K562 (cell line): ENCODE data around the gene ANO9. TPM values are rescaled to one million over a fixed set of nuclear protein-coding genes. Genes with fewer than 3 reads are reported as not detected.

Experiments
- ATAC-seq: fragments of 200-7000 bp; cut with Tn5 transposase; 3 replicates; pipeline ENCODE4 v1.9.1; 2020; ENCODE audit warnings: moderate library complexity
- BruUV-seq: library from RNA; stranded (reverse); fragments of 400-500 nt; replicated peaks from 2 replicates; lab custom pipeline; 2021; lab: Mats Ljungman, UMichigan
- CTCF ChIA-PET: fragments of 300-600 bp; formaldehyde crosslinking; extraction: SDS; loops from one replicate; lab custom pipeline; 2021; ENCODE audit warnings: low intra/inter-chr PET ratio; lab: Yijun Ruan, JAX
- POLR2A ChIA-PET: fragments of 300-600, 350-650 bp; sonication (Branson Sonifier 250); formaldehyde crosslinking; extraction: SDS; loops from one replicate; lab custom pipeline; 2021; ENCODE audit warnings: antibody characterized with exemption, inconsistent platforms; lab: Yijun Ruan, JAX
- DNase-seq, 4 experiments: peaks; one replicate each; pipeline versions ENCODE4 v3.0.0 to v3.0.0-alpha.2; 2011 to 2018; ENCODE audit warnings: low spot score in 3 of 4, mixed read lengths in 3 of 4; ENCODE audit errors: extremely low read depth in 1 of 4
- FAIRE-seq: peaks from 2 replicates; lab custom pipeline; 2011; peaks lifted over from hg19 to GRCh38; lab: Jason Lieb, UNC
- H2AFZ ChIP-seq: 2 replicates; pipeline ENCODE4 v1.6.0; 2011; ENCODE audit warnings: low read depth, low read length, control low read depth, inconsistent platforms
- H3K27ac ChIP-seq: fragments of 200-600 bp; 3 replicates; pipeline ENCODE4 v1.8.0; 2011; ENCODE audit warnings: low read depth, mild to moderate bottlenecking, control low read depth, inconsistent platforms, low read length, moderate library complexity, mixed read lengths; ENCODE audit errors: extremely low read depth
- H3K27me3 ChIP-seq, 2 experiments: fragments of 300-600 bp in 1 of 2; 2 replicates in 1 of 2; 3 replicates in 1 of 2; pipeline versions ENCODE4 v1.6.0 to v1.8.0; 2011; ENCODE audit warnings: inconsistent platforms in 2 of 2, low read length in 2 of 2, mild to moderate bottlenecking in 1 of 2, mixed read lengths in 1 of 2, moderate library complexity in 1 of 2; ENCODE audit not compliant: control insufficient read depth in 2 of 2, insufficient read depth in 2 of 2
- H3K36me3 ChIP-seq: fragments of 300-600 bp; 3 replicates; pipeline ENCODE4 v1.8.0; 2011; ENCODE audit warnings: mild to moderate bottlenecking, low read length, inconsistent platforms; ENCODE audit not compliant: control insufficient read depth, insufficient read depth
- H3K4me1 ChIP-seq, 2 experiments: fragments of 200-600 bp in 1 of 2; replicated peaks in 1 of 2; 2 replicates in 1 of 2; 3 replicates in 1 of 2; pipeline versions ENCODE4 v1.5.1 to v1.8.0; 2011; ENCODE audit warnings: inconsistent platforms in 2 of 2, low read length in 2 of 2, mild to moderate bottlenecking in 1 of 2, mixed read lengths in 1 of 2, moderate library complexity in 1 of 2; ENCODE audit not compliant: control insufficient read depth in 2 of 2, insufficient read depth in 2 of 2
- H3K4me2 ChIP-seq: 2 replicates; pipeline ENCODE4 v1.6.1; 2011; ENCODE audit warnings: low read length, control low read depth, inconsistent platforms, mixed read lengths; ENCODE audit not compliant: insufficient read depth
- H3K4me3 ChIP-seq: fragments of 200-600 bp; sonication (generic), shearing (Covaris generic); 2 replicates; pipeline ENCODE4 v1.5.1; 2016; ENCODE audit warnings: control low read depth, inconsistent platforms
- H3K79me2 ChIP-seq: fragments of 200-600 bp; 3 replicates; pipeline ENCODE4 v1.8.0; 2011; ENCODE audit warnings: low read length, inconsistent platforms; ENCODE audit not compliant: control insufficient read depth, insufficient read depth
- H3K9ac ChIP-seq, 2 experiments: 2 replicates each; pipeline versions ENCODE4 v1.6.0 to v1.6.1; 2011; ENCODE audit warnings: low read depth in 2 of 2, low read length in 2 of 2, control low read depth in 1 of 2, inconsistent platforms in 1 of 2, mild to moderate bottlenecking in 1 of 2, mixed read lengths in 1 of 2; ENCODE audit not compliant: insufficient read depth in 1 of 2
- H3K9me1 ChIP-seq: one replicate; pipeline ENCODE4 v1.6.0; 2011; ENCODE audit warnings: inconsistent platforms, mild to moderate bottlenecking, low read length, moderate library complexity; ENCODE audit not compliant: control insufficient read depth, insufficient read depth
- H3K9me3 ChIP-seq: replicated peaks from 2 replicates; pipeline ENCODE4 v1.5.1; 2011; ENCODE audit warnings: low read depth, low read length, inconsistent platforms; ENCODE audit not compliant: control insufficient read depth, insufficient read depth
- H4K20me1 ChIP-seq: replicated peaks from 2 replicates; pipeline ENCODE4 v1.6.1; 2011; ENCODE audit warnings: low read length, inconsistent platforms, mixed read lengths; ENCODE audit not compliant: control insufficient read depth, insufficient read depth
- FOXK1 ChIP-seq: sonication (generic); formaldehyde crosslinking; IDR thresholded peaks from 2 replicates; pipeline ENCODE4 v1.8.0; 2022; ENCODE audit warnings: missing genetic modification reagents, mild to moderate bottlenecking, borderline replicate concordance
- HNRNPH1 ChIP-seq: fragments of 200-400 bp; formaldehyde crosslinking; optimal IDR thresholded peaks from 2 replicates; pipeline ENCODE3; 2017; ENCODE audit warnings: low read depth, mild to moderate bottlenecking, low read length, moderate library complexity
- POLR3A ChIP-seq: IDR thresholded peaks from 2 replicates; pipeline ENCODE4 v1.6.1; 2011; ENCODE audit warnings: borderline replicate concordance, mild to moderate bottlenecking, moderate library complexity; ENCODE audit not compliant: insufficient read length, insufficient read depth; ENCODE audit errors: extremely low read depth
- ZNF644 ChIP-seq: fragments of 200-800 bp; sonication (Bioruptor generic); IDR thresholded peaks from 2 replicates; pipeline ENCODE4 v1.6.1; 2016; ENCODE audit warnings: low read depth, missing genetic modification characterization, missing compliant biosample characterization
- ZNF766 ChIP-seq: fragments of 200-800 bp; sonication (Bioruptor generic); conservative IDR thresholded peaks from 2 replicates; pipeline ENCODE4 v1.6.1; 2016; ENCODE audit warnings: missing genetic modification characterization, missing compliant biosample characterization
- WGBS: fragments of 100-300 bp; shearing (Covaris generic); methylation state at CpG from one replicate; pipeline ENCODE4 v1.1.6; 2016; ENCODE audit warnings: low coverage, mixed read lengths; ENCODE audit not compliant: insufficient coverage; ENCODE audit errors: missing lambda C conversion rate; 5-methylcytosine and 5-hydroxymethylcytosine counted together
- in situ Hi-C: fragments of 300-500 bp; cut with MboI; formaldehyde crosslinking; loops from 4 replicates; pipeline ENCODE4 v1.15.0; 2018; ENCODE audit warnings: inconsistent platforms, mixed read lengths
- intact Hi-C: fragments of 100-400 bp; cut with micrococcal nuclease; formaldehyde crosslinking; loops from 2 replicates; pipeline ENCODE4 v1.14.2; 2022
- polyA plus RNA-seq, 8 experiments: library from polyadenylated mRNA; depleted of rRNA in 4 of 8; stranded (reverse) in 5 of 8; unstranded in 3 of 8; fragments of >200 nt; fragmentation: Nextera tagmentation in 2 of 8; fragmentation: Illumina TruSeq in 1 of 8; extraction: Ambion mirVana in 2 of 8; extraction: Trizol in 1 of 8; gene quantifications; 2 replicates each; pipeline versions ENCODE4 v1.2.1 to v1.2.3, GENCODE V29; 2011 to 2014; ENCODE audit warnings: inconsistent platforms in 1 of 8, missing spikeins in 1 of 8
- total RNA-seq, 7 experiments: library from RNA; depleted of rRNA in 6 of 7; stranded (reverse); fragments of >200 nt in 6 of 7; fragmentation: Illumina TruSeq in 2 of 7; extraction: Trizol in 2 of 7; gene quantifications; 2 replicates each; pipeline versions ENCODE4 v1.2.1 to v1.2.3, GENCODE V29; 2011 to 2021; ENCODE audit warnings: low replicate concordance in 1 of 7
- TF ChIP-seq, protein P1 (sequence below): fragments of 450-650 bp; formaldehyde crosslinking; IDR thresholded peaks from 2 replicates; pipeline ENCODE4 v1.4.0; 2020; ENCODE audit warnings: mild to moderate bottlenecking, mixed read lengths

ANO9 gene
- total and polyA plus RNA-seq, 9 of the 15 experiments (the other 6 are each of a cell fraction or from before 2014, with no cell fraction given), result 0.20 to 14.5 (median 4.5) TPM

DNA sequence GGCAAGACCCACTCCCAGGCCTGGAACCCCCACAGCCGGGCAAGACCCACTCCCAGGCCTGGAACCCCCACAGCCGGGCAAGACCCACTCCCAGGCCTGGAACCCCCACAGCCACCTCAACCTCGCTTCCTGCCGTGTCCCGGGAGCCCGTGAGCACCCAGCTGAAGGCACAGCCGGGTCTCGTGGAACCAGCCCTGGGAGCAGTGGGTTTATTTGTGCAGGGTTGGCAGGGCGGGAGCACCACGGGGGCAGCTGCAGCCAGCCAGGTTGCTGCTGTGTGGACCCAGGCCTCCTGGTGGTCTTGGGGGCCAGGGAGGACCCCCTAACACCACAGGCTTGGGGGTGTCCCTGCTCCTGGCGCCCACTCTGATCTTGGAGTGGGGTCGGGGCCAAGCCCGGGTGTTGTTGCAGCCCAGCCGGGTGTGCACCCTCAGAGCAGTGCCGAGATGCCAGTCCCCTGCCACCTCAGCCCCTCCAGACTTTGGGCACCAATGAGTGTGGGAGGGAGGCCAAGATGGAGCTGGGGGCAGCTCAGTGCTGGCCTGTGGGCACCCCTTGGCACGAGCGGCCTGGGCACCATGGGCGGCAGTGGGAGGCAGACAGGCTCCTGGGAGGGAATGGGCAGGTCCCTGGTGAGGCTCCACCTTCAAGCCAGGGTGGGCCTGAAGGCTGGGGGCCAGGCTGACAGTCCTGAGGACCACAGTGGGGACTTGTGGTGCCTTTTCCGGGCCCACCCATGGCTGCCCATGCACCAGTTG is 56.0 kb downstream of the ANO9 start:
- H3K4me3 ChIP-seq, result no peak overlapping the region
- peaks cover 2% of the 10 kb centered on the region; the same call in 1 of the 2 replicates for H3K9me3 ChIP-seq
- intact Hi-C loops, result no loop called here
- 68% methylated on average over 15 of the region's 19 CpGs for WGBS
- H2AFZ ChIP-seq, result no peak overlapping the region
- DNase-seq, result no peak
- ATAC-seq, result no peak
- H3K4me1 ChIP-seq, result peaks cover 7 to 27% of the 10 kb centered on the region in 2 experiments; a peak in 4 of 5 replicates
- no peak for TF ChIP-seq ZNF766
- TF ChIP-seq ZNF644, result no peak
- no peak for TF ChIP-seq FOXK1 (CRISPR knock-in tag)
- TF ChIP-seq, protein P1, sequence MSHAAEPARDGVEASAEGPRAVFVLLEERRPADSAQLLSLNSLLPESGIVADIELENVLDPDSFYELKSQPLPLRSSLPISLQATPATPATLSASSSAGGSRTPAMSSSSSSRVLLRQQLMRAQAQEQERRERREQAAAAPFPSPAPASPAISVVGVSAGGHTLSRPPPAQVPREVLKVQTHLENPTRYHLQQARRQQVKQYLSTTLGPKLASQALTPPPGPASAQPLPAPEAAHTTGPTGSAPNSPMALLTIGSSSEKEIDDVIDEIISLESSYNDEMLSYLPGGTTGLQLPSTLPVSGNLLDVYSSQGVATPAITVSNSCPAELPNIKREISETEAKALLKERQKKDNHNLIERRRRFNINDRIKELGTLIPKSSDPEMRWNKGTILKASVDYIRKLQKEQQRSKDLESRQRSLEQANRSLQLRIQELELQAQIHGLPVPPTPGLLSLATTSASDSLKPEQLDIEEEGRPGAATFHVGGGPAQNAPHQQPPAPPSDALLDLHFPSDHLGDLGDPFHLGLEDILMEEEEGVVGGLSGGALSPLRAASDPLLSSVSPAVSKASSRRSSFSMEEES (CRISPR knock-in tag), result no peak
- TF ChIP-seq POLR3A, result no peak
- TF ChIP-seq HNRNPH1, result no peak
- TF ChIP-seq, all 486 proteins: peak for 0
- BruUV-seq, result no TSS peak
- no peak overlapping the region for H3K4me2 ChIP-seq
- in situ Hi-C loops, result no loop called here
- ChIA-PET POLR2A (no interaction called here), CTCF (no interaction called here)
- H3K36me3 ChIP-seq, result peaks cover 2% of the 10 kb centered on the region; the same call in 1 of the 3 replicates
- H3K27ac ChIP-seq, result no peak overlapping the region
- H3K9me1 ChIP-seq, result no peaks in the 10 kb centered on the region
- H3K9ac ChIP-seq, result no peak overlapping the region
- no peaks in the 10 kb centered on the region for H3K27me3 ChIP-seq
- FAIRE-seq, result no peak
- no peaks in the 10 kb centered on the region for H4K20me1 ChIP-seq
- H3K79me2 ChIP-seq, result no peaks in the 10 kb centered on the region
